HCT116 (cell line): ENCODE results near the gene ACVR1B.

Experiments
- EZH2phosphoT487 ChIP-seq: fragments of 200-600 bp; IDR thresholded peaks from 2 replicates; pipeline ENCODE4 v1.6.1; 2018; ENCODE audit warnings: antibody characterized with exemption, borderline replicate concordance
- JUND ChIP-seq: IDR thresholded peaks from 2 replicates; pipeline ENCODE4 v1.6.1; 2012
- POLR2A ChIP-seq: IDR thresholded peaks from 2 replicates; pipeline ENCODE4 v1.7.0; 2011; ENCODE audit warnings: borderline replicate concordance; ENCODE audit not compliant: insufficient read depth, insufficient read length; ENCODE audit errors: extremely low read depth
- POLR2AphosphoS5 ChIP-seq: IDR thresholded peaks from 2 replicates; pipeline ENCODE4 v1.6.1; 2011; ENCODE audit warnings: mild to moderate bottlenecking, low read depth, low read length, moderate library complexity
- SP1 ChIP-seq: IDR thresholded peaks from 2 replicates; pipeline ENCODE4 v1.6.1; 2012; ENCODE audit warnings: low read depth
- SRF ChIP-seq: IDR thresholded peaks from 2 replicates; pipeline ENCODE4 v1.6.1; 2012; ENCODE audit warnings: low read depth
- TF ChIP-seq, protein P1 (sequence below), 3 experiments: fragments of 200-600 bp in 1 of 3; sonication (generic) in 1 of 3; IDR thresholded peaks in 2 of 3; conservative IDR thresholded peaks in 1 of 3; 2 replicates each; pipeline ENCODE4 v1.5.1; 2012 to 2017; ENCODE audit warnings: low read depth in 2 of 3, low read length in 2 of 3, antibody characterized with exemption in 1 of 3, borderline replicate concordance in 1 of 3, control low read depth in 1 of 3, mild to moderate bottlenecking in 1 of 3, mixed read lengths in 1 of 3, mixed run types in 1 of 3, moderate library complexity in 1 of 3; ENCODE audit not compliant: insufficient read depth in 1 of 3
- TF ChIP-seq, protein P2 (sequence below): IDR thresholded peaks from 2 replicates; pipeline ENCODE4 v1.6.1; 2012; ENCODE audit warnings: low read depth

DNA sequence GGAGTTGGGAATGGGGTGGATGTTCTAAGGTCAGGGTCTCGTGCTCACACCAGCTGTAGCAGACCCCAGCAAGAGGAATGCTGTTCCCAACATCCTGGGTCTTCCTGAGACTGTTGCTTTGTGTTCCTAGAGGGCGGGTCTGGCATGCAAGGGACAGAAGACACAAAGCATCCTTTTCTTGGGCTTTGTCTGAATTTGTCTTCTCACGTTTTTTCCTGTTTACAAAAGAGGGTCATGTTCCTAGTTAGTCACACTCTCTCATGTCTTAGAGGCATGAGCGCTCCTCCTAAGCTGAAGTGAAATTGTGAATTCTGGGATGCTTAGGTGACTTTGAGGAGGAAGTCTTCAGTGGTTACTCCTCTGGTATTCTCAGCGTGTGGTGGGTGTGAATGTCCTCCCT lies 45.6 kb downstream of the ACVR1B start:
- TF ChIP-seq, protein P1, sequence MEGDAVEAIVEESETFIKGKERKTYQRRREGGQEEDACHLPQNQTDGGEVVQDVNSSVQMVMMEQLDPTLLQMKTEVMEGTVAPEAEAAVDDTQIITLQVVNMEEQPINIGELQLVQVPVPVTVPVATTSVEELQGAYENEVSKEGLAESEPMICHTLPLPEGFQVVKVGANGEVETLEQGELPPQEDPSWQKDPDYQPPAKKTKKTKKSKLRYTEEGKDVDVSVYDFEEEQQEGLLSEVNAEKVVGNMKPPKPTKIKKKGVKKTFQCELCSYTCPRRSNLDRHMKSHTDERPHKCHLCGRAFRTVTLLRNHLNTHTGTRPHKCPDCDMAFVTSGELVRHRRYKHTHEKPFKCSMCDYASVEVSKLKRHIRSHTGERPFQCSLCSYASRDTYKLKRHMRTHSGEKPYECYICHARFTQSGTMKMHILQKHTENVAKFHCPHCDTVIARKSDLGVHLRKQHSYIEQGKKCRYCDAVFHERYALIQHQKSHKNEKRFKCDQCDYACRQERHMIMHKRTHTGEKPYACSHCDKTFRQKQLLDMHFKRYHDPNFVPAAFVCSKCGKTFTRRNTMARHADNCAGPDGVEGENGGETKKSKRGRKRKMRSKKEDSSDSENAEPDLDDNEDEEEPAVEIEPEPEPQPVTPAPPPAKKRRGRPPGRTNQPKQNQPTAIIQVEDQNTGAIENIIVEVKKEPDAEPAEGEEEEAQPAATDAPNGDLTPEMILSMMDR (IDR thresholded peaks at IDR 0.05 in 2 of 3, conservative IDR thresholded peaks at IDR 0.05 in 1 of 3; ENCODE audit: borderline replicate concordance in 1 of 3, insufficient read depth in 1 of 3, low read depth in 2 of 3, low read length in 2 of 3), result no peak
- TF ChIP-seq, protein P2, sequence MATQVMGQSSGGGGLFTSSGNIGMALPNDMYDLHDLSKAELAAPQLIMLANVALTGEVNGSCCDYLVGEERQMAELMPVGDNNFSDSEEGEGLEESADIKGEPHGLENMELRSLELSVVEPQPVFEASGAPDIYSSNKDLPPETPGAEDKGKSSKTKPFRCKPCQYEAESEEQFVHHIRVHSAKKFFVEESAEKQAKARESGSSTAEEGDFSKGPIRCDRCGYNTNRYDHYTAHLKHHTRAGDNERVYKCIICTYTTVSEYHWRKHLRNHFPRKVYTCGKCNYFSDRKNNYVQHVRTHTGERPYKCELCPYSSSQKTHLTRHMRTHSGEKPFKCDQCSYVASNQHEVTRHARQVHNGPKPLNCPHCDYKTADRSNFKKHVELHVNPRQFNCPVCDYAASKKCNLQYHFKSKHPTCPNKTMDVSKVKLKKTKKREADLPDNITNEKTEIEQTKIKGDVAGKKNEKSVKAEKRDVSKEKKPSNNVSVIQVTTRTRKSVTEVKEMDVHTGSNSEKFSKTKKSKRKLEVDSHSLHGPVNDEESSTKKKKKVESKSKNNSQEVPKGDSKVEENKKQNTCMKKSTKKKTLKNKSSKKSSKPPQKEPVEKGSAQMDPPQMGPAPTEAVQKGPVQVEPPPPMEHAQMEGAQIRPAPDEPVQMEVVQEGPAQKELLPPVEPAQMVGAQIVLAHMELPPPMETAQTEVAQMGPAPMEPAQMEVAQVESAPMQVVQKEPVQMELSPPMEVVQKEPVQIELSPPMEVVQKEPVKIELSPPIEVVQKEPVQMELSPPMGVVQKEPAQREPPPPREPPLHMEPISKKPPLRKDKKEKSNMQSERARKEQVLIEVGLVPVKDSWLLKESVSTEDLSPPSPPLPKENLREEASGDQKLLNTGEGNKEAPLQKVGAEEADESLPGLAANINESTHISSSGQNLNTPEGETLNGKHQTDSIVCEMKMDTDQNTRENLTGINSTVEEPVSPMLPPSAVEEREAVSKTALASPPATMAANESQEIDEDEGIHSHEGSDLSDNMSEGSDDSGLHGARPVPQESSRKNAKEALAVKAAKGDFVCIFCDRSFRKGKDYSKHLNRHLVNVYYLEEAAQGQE, result no peak
- no peak for TF ChIP-seq JUND
- no peak for TF ChIP-seq POLR2AphosphoS5
- TF ChIP-seq SRF, result no peak
- TF ChIP-seq SP1, result no peak
- no peak for TF ChIP-seq POLR2A
- TF ChIP-seq EZH2phosphoT487, result no peak
